Activated B cell treated with CpG ODN at 0.5 μM for 24 hours (primary cell): ENCODE results near the gene LRP4. TPM values are rescaled to one million over a fixed set of nuclear protein-coding genes. Genes with fewer than 3 reads are reported as not detected.

Source experiments
- ATAC-seq: fragments of 200-7000 bp; cut with Tn5 transposase; one replicate; pipeline ENCODE4 v1.10.0; 2021; ENCODE audit warnings: low read depth, mild to moderate bottlenecking, moderate library complexity
- CTCF ChIA-PET: fragments of 350-600 bp; sonication (Branson Sonifier 250); formaldehyde crosslinking; loops from one replicate; lab custom pipeline; 2021; ENCODE audit warnings: antibody characterized with exemption; lab: Charles Lee
- POLR2A ChIA-PET: fragments of 350-600 bp; sonication (Branson Sonifier 250); formaldehyde crosslinking; loops from one replicate; lab custom pipeline; 2021; ENCODE audit warnings: antibody characterized with exemption; lab: Charles Lee
- DNase-seq: peaks from one replicate; pipeline ENCODE4 v3.0.0; 2022
- H3K27ac Mint-ChIP-seq: one replicate; pipeline ENCODE4 v1.8.0; 2020; ENCODE audit warnings: mixed read lengths
- H3K27me3 Mint-ChIP-seq: one replicate; pipeline ENCODE4 v1.8.0; 2021; ENCODE audit warnings: mixed read lengths
- H3K36me3 Mint-ChIP-seq: one replicate; pipeline ENCODE4 v1.8.0; 2021; ENCODE audit warnings: low read depth, mixed read lengths
- H3K4me1 Mint-ChIP-seq: one replicate; pipeline ENCODE4 v1.8.0; 2021; ENCODE audit warnings: mixed read lengths
- H3K4me3 Mint-ChIP-seq: one replicate; pipeline ENCODE4 v1.8.0; 2020; ENCODE audit warnings: mild to moderate bottlenecking, mixed read lengths
- H3K9me3 Mint-ChIP-seq: one replicate; pipeline ENCODE4 v1.8.0; 2020; ENCODE audit warnings: mixed read lengths
- CTCF ChIP-seq: fragments of 200-600 bp; IDR thresholded peaks from one replicate; pipeline ENCODE4 v1.8.0; 2022; ENCODE audit warnings: antibody characterized with exemption, mild to moderate bottlenecking
- intact Hi-C: fragments of 100-400 bp; cut with micrococcal nuclease; formaldehyde crosslinking; loops from one replicate; pipeline ENCODE4 v1.15.1; 2024
- total RNA-seq: library from RNA; stranded (reverse); gene quantifications from 2 replicates; pipeline ENCODE4 v1.2.3, GENCODE V29; 2022

Gene LRP4
- total RNA-seq, 1 donor from 2014 or later: 0.16 TPM

GRCh38 chr11:46860218-46860617 is 58.1 kb downstream of the LRP4 start:
- intact Hi-C loops: no loop called here
- POLR2A ChIA-PET: no interaction called here
- CTCF ChIA-PET: interaction anchor here (0.6 kb wide), 1 partner anchor 405 kb away, joined by 4 read pairs; no protein-coding TSS in a partner anchor
- TF ChIP-seq CTCF: no peak
- ATAC-seq (no peak), DNase-seq (no peak)
- H3K4me3 Mint-ChIP-seq: no peak overlapping the region
- H3K9me3 Mint-ChIP-seq: no peaks in the 10 kb centered on the region
- no peaks in the 10 kb centered on the region for H3K36me3 Mint-ChIP-seq
- H3K27me3 Mint-ChIP-seq: no peaks in the 10 kb centered on the region
- H3K4me1 Mint-ChIP-seq: no peaks in the 10 kb centered on the region
- H3K27ac Mint-ChIP-seq: no peak overlapping the region

- H3K36me3 Mint-ChIP-seq: no peaks in the 10 kb centered on the region
- ATAC-seq: no peak
These were observed 59.3 kb downstream of the LRP4 start for GRCh38 chr11:46858920-46859546.

GRCh38 chr11:46857666-46858065 is 60.7 kb downstream of the LRP4 start:
- Mint-ChIP-seq H3K27ac (no peak overlapping the region), H3K4me1 (no peaks in the 10 kb centered on the region), H3K36me3 (no peaks in the 10 kb centered on the region), H3K4me3 (no peak overlapping the region), H3K27me3 (no peaks in the 10 kb centered on the region), H3K9me3 (no peaks in the 10 kb centered on the region)
- no peak for DNase-seq
- no peak for TF ChIP-seq CTCF
- ChIA-PET POLR2A (no interaction called here), CTCF (no interaction called here)
- intact Hi-C loops: no loop called here
- ATAC-seq: no peak

More at GRCh38 chr11:46858920-46859546, 59.3 kb downstream of the LRP4 start:
- intact Hi-C loops: no loop called here
- no peak for TF ChIP-seq CTCF
- Mint-ChIP-seq H3K27ac (no peak overlapping the region), H3K9me3 (no peaks in the 10 kb centered on the region), H3K4me1 (no peaks in the 10 kb centered on the region), H3K4me3 (no peak overlapping the region), H3K27me3 (no peaks in the 10 kb centered on the region)
- CTCF ChIA-PET: no interaction called here
- DNase-seq: no peak
- POLR2A ChIA-PET: no interaction called here

- Mint-ChIP-seq H3K27ac (no peak overlapping the region), H3K9me3 (no peaks in the 10 kb centered on the region), H3K36me3 (no peaks in the 10 kb centered on the region), H3K4me3 (no peak overlapping the region), H3K4me1 (no peaks in the 10 kb centered on the region), H3K27me3 (no peaks in the 10 kb centered on the region)
- ChIA-PET CTCF (no interaction called here), POLR2A (no interaction called here)
- intact Hi-C loops: no loop called here
- no peak for TF ChIP-seq CTCF
- DNase-seq (no peak), ATAC-seq (no peak)
These were observed 61.6 kb downstream of the LRP4 start for GRCh38 chr11:46856605-46857343.

GRCh38 chr11:46855863-46856262 is 62.5 kb downstream of the LRP4 start:
- ChIA-PET POLR2A (no interaction called here), CTCF (no interaction called here)
- intact Hi-C loops: no loop called here
- Mint-ChIP-seq H3K4me1 (no peaks in the 10 kb centered on the region), H3K27me3 (no peaks in the 10 kb centered on the region), H3K27ac (no peak overlapping the region), H3K9me3 (no peaks in the 10 kb centered on the region), H3K36me3 (no peaks in the 10 kb centered on the region), H3K4me3 (no peak overlapping the region)
- ATAC-seq: no peak
- no peak for DNase-seq
- no peak for TF ChIP-seq CTCF
